ENCODE results near the gene CCDC71L.

CCDC71L gene

GRCh38 chr7:106659166-106659962, 1.6 kb downstream of the CCDC71L start:
- peak; percentile 31 for DNase-seq (ENCODE audit: low read depth)

- DNase-seq (ENCODE audit: low read depth), result no peak
Measured at GRCh38 chr7:106658316-106659165, 2.4 kb downstream of the CCDC71L start.

GRCh38 chr7:106657085-106657991, 3.6 kb downstream of the CCDC71L start:
- peak; percentile 82 for DNase-seq (ENCODE audit: low read depth)

GRCh38 chr7:106655703-106656498, 5.1 kb downstream of the CCDC71L start:
- peak; percentile 9 for DNase-seq (ENCODE audit: low read depth)

GRCh38 chr7:106653488-106653887, 7.5 kb downstream of the CCDC71L start:
- DNase-seq (ENCODE audit: low read depth), result peak; percentile 22

GRCh38 chr7:106652909-106653308, 8.0 kb downstream of the CCDC71L start:
- no peak for DNase-seq (ENCODE audit: low read depth)

- no peak for DNase-seq (ENCODE audit: low read depth)
Measured at GRCh38 chr7:106652092-106652491, 8.9 kb downstream of the CCDC71L start.

GRCh38 chr7:106646256-106646655, 14.7 kb downstream of the CCDC71L start:
- DNase-seq (ENCODE audit: low read depth), result no peak

- DNase-seq (ENCODE audit: low read depth), result no peak
Measured at GRCh38 chr7:106644999-106645398, 16.0 kb downstream of the CCDC71L start.

- DNase-seq (ENCODE audit: low read depth), result no peak
Measured at GRCh38 chr7:106643216-106644000, 17.6 kb downstream of the CCDC71L start.

- DNase-seq (ENCODE audit: low read depth), result no peak
Measured at GRCh38 chr7:106641416-106641815, 19.5 kb downstream of the CCDC71L start.

GRCh38 chr7:106640368-106641141, 20.4 kb downstream of the CCDC71L start:
- no peak for DNase-seq (ENCODE audit: low read depth)

GRCh38 chr7:106639476-106640334, 21.3 kb downstream of the CCDC71L start:
- DNase-seq (ENCODE audit: low read depth), result no peak

- DNase-seq (ENCODE audit: low read depth), result no peak
Measured at GRCh38 chr7:106635411-106635810, 25.5 kb downstream of the CCDC71L start.

- DNase-seq (ENCODE audit: low read depth), result no peak
Measured at GRCh38 chr7:106634958-106635357, 26.0 kb downstream of the CCDC71L start.

GRCh38 chr7:106630648-106631047, 30.3 kb downstream of the CCDC71L start:
- DNase-seq (ENCODE audit: low read depth), result no peak

GRCh38 chr7:106629516-106629915, 31.4 kb downstream of the CCDC71L start:
- no peak for DNase-seq (ENCODE audit: low read depth)

- DNase-seq (ENCODE audit: low read depth), result no peak
Measured at GRCh38 chr7:106626376-106627164, 34.4 kb downstream of the CCDC71L start.

Data from amniotic epithelial cell (primary cell).